Measurements from ENCODE around the gene SVIL.

Gene SVIL

DNA sequence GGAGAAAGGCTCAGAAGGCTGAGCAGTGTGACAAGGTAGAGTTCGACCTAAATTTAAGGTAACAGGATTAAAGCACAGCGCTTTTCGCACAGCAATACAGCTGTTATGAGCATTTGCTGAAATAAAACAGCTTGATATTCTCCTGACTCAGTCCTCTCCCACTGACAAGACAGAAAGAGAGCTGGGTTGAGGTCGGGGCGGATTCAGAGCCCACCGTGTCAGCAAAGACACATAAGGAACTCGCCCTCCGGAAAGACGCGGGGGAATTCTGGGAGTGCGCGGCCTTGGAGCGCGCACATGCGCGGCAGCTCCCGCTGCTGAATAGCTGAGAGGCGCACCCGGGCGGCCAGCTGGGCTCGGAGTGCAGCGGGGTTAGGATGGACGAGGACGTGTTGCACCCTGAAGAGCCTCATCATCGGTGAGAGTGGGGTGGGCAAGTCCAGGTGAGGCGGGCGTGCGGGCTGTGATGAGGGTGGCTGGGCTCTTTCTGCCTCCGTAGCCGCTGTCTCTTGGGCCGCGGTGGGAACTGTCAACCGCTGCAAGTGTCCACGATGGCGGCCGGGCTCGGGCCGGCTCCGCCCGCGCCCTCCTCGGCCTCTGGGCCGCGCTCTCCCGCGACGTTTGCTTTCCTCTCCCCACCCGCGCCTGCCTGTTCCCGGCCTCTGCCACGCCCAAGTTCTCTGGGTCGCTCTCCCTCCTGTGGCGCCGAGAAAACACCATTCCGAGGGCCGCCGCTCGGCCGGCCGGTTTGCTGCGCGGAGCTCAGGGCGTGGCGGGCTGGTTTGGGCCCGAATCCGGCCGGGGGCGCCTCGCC, 225.3 kb downstream of the SVIL start:
- peak; percentile 12 for DNase-seq

DNA sequence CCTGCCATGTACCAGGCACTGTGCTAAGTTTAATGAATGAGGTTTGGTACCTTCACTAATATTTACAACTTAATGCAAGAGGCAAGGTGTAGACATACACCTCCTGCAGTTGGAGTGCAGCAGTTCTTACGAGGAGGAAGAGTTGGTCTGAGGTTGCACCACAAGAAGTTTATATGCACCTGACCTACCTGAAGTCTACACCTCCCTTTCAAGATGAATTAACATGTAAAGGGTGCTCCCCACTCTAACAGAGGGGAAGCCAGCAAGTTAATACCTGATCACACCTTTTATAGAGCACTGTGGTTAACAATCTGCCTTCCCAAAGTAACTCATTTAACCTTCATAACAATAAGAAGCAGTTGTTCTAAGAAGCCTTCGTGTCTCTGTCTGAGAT, 225.9 kb downstream of the SVIL start:
- no peak for DNase-seq
